HCT116 (cell line): Measurements from ENCODE around the gene BPIFB3. TPM values are rescaled to one million over a fixed set of nuclear protein-coding genes. Genes with fewer than 3 reads are reported as not detected.

Experiments
- ATAC-seq: fragments of 200-7000 bp; cut with Tn5 transposase; 2 replicates; pipeline ENCODE4 v1.9.1; 2020; ENCODE audit warnings: mild to moderate bottlenecking, moderate library complexity
- BruUV-seq: library from RNA; stranded (reverse); fragments of 400-500 nt; replicated peaks from 2 replicates; lab custom pipeline; 2021; lab: Mats Ljungman, UMichigan
- CTCF ChIA-PET: fragments of 300-600 bp; sonication (Branson Sonifier 250); formaldehyde crosslinking; loops from one replicate; lab custom pipeline; 2021; ENCODE audit warnings: antibody characterized with exemption; lab: Charles Lee
- POLR2A ChIA-PET: fragments of 300-600, 350-600 bp; sonication (Branson Sonifier 250); formaldehyde crosslinking; loops from one replicate; lab custom pipeline; 2021; ENCODE audit warnings: antibody characterized with exemption; lab: Charles Lee
- RAD21 ChIA-PET, 2 experiments: fragments of 300-600 bp; sonication (Branson Sonifier 250); formaldehyde crosslinking; loops; one replicate each; lab custom pipeline; 2023; ENCODE audit warnings: low total read pairs in 2 of 2; ENCODE audit not compliant: uncharacterized antibody in 2 of 2, unreplicated experiment in 2 of 2, low non-redundant PET in 1 of 2; lab: Charles Lee
- DNase-seq: peaks from one replicate; pipeline ENCODE4 v3.0.0-alpha.2; 2010; ENCODE audit warnings: low read depth, low spot score
- H2AFZ ChIP-seq: fragments of 200-600 bp; shearing (Covaris generic), sonication (generic); 2 replicates; pipeline ENCODE4 v1.6.1; 2017; ENCODE audit warnings: low read depth, mixed run types, mixed read lengths, antibody characterized with exemption, low read length; ENCODE audit not compliant: poor library complexity, severe bottlenecking
- H3K27ac ChIP-seq: 2 replicates; pipeline ENCODE4 v1.5.1; 2012; ENCODE audit warnings: low read depth, low read length
- H3K27me3 ChIP-seq: fragments of 200-600 bp; sonication (generic); 2 replicates; pipeline ENCODE4 v1.6.1; 2016; ENCODE audit warnings: mixed run types, low read length, mixed read lengths; ENCODE audit not compliant: insufficient read depth
- H3K36me3 ChIP-seq, 2 experiments: fragments of 200-500 bp in 1 of 2; fragments of 200-600 bp in 1 of 2; sonication (Bioruptor generic) in 1 of 2; sonication (generic) in 1 of 2; 2 replicates each; pipeline versions ENCODE4 v1.5.1 to v1.6.1; 2014 to 2016; ENCODE audit warnings: low read length in 2 of 2, inconsistent platforms in 1 of 2, mixed read lengths in 1 of 2, mixed run types in 1 of 2; ENCODE audit not compliant: insufficient read depth in 2 of 2, control insufficient read depth in 1 of 2
- H3K4me1 ChIP-seq, 2 experiments: fragments of 200-600 bp in 1 of 2; sonication (generic) in 1 of 2; 2 replicates each; pipeline versions ENCODE4 v1.5.1 to v1.6.1; 2012 to 2017; ENCODE audit warnings: low read length in 2 of 2, inconsistent platforms in 1 of 2, mild to moderate bottlenecking in 1 of 2, mixed read lengths in 1 of 2, mixed run types in 1 of 2, moderate library complexity in 1 of 2; ENCODE audit not compliant: insufficient read depth in 2 of 2, control insufficient read depth in 1 of 2
- H3K4me2 ChIP-seq: fragments of 200-600 bp; sonication (generic); 2 replicates; pipeline ENCODE4 v1.6.1; 2017; ENCODE audit warnings: mixed run types, low read length, mixed read lengths
- H3K4me3 ChIP-seq, 2 experiments: fragments of 200-600 bp in 1 of 2; sonication (generic) in 1 of 2; replicated peaks in 1 of 2; 2 replicates each; pipeline ENCODE4 v1.5.1; 2011 to 2016; ENCODE audit warnings: low read length in 2 of 2, control low read depth in 1 of 2, low read depth in 1 of 2, mild to moderate bottlenecking in 1 of 2, mixed read lengths in 1 of 2, mixed run types in 1 of 2
- H3K79me2 ChIP-seq: fragments of 200-600 bp; sonication (generic); 2 replicates; pipeline ENCODE4 v1.6.1; 2017; ENCODE audit warnings: mild to moderate bottlenecking, mixed run types, low read length, moderate library complexity, mixed read lengths; ENCODE audit not compliant: insufficient read depth
- H3K9ac ChIP-seq: fragments of 200-600 bp; sonication (generic); 2 replicates; pipeline ENCODE4 v1.6.1; 2016; ENCODE audit warnings: low read length, mixed read lengths
- H3K9me2 ChIP-seq: fragments of 200-600 bp; sonication (generic), shearing (Covaris generic); 2 replicates; pipeline ENCODE4 v1.6.1; 2017; ENCODE audit warnings: mixed run types, mild to moderate bottlenecking, moderate library complexity; ENCODE audit not compliant: insufficient read depth
- H3K9me3 ChIP-seq, 2 experiments: fragments of 200-500 bp in 1 of 2; fragments of 200-600 bp in 1 of 2; sonication (Bioruptor generic) in 1 of 2; sonication (generic) in 1 of 2; 2 replicates each; pipeline ENCODE4 v1.6.1; 2014 to 2017; ENCODE audit warnings: low read length in 2 of 2, mixed read lengths in 2 of 2, inconsistent platforms in 1 of 2, low read depth in 1 of 2, mild to moderate bottlenecking in 1 of 2, mixed run types in 1 of 2, moderate library complexity in 1 of 2; ENCODE audit not compliant: control insufficient read depth in 1 of 2, insufficient read depth in 1 of 2
- H4K20me1 ChIP-seq: fragments of 200-600 bp; sonication (generic), shearing (Covaris generic); 2 replicates; pipeline ENCODE4 v1.6.1; 2017; ENCODE audit warnings: mixed run types, mild to moderate bottlenecking, moderate library complexity; ENCODE audit not compliant: insufficient read depth
- CBX3 ChIP-seq: IDR thresholded peaks from 2 replicates; pipeline ENCODE4 v1.6.1; 2012; ENCODE audit warnings: low read depth
- EGR1 ChIP-seq: IDR thresholded peaks from 2 replicates; pipeline ENCODE4 v1.6.1; 2012; ENCODE audit warnings: low read depth
- ELF1 ChIP-seq: IDR thresholded peaks from 2 replicates; pipeline ENCODE4 v1.6.1; 2012; ENCODE audit warnings: low read depth, borderline replicate concordance
- EZH2phosphoT487 ChIP-seq: fragments of 200-600 bp; IDR thresholded peaks from 2 replicates; pipeline ENCODE4 v1.6.1; 2018; ENCODE audit warnings: antibody characterized with exemption, borderline replicate concordance
- FOSL1 ChIP-seq: IDR thresholded peaks from 2 replicates; pipeline ENCODE4 v1.6.1; 2012; ENCODE audit warnings: low read depth
- JUND ChIP-seq: IDR thresholded peaks from 2 replicates; pipeline ENCODE4 v1.6.1; 2012
- POLR2A ChIP-seq: IDR thresholded peaks from 2 replicates; pipeline ENCODE4 v1.7.0; 2011; ENCODE audit warnings: borderline replicate concordance; ENCODE audit not compliant: insufficient read depth, insufficient read length; ENCODE audit errors: extremely low read depth
- RAD21 ChIP-seq: IDR thresholded peaks from 2 replicates; pipeline ENCODE4 v1.6.1; 2012; ENCODE audit warnings: low read depth, mild to moderate bottlenecking
- SIN3A ChIP-seq: IDR thresholded peaks from 2 replicates; pipeline ENCODE4 v1.6.1; 2012; ENCODE audit warnings: low read depth
- SP1 ChIP-seq: IDR thresholded peaks from 2 replicates; pipeline ENCODE4 v1.6.1; 2012; ENCODE audit warnings: low read depth
- TCF7L2 ChIP-seq: IDR thresholded peaks from 2 replicates; pipeline ENCODE4 v1.7.0; 2011; ENCODE audit warnings: borderline replicate concordance, inconsistent platforms; ENCODE audit not compliant: insufficient read depth, insufficient read length; ENCODE audit errors: extremely low read depth
- YY1 ChIP-seq: IDR thresholded peaks from 2 replicates; pipeline ENCODE4 v1.6.1; 2011; ENCODE audit warnings: low read length, low read depth, moderate library complexity, mild to moderate bottlenecking; ENCODE audit not compliant: insufficient replicate concordance; ENCODE audit errors: extremely low read depth
- intact Hi-C: fragments of 100-400 bp; cut with micrococcal nuclease; formaldehyde crosslinking; loops from 2 replicates; pipeline ENCODE4 v1.10.0; 2022
- total RNA-seq: library from RNA; stranded (reverse); gene quantifications from one replicate; pipeline ENCODE4 v1.2.1, GENCODE V29; 2021; ENCODE audit not compliant: unreplicated experiment
- TF ChIP-seq, protein P1 (sequence below): IDR thresholded peaks from 2 replicates; pipeline ENCODE4 v1.6.1; 2011; ENCODE audit warnings: mild to moderate bottlenecking, low read length, moderate library complexity; ENCODE audit not compliant: insufficient replicate concordance; ENCODE audit errors: extremely low read depth
- TF ChIP-seq, protein P2 (sequence below): IDR thresholded peaks from 2 replicates; pipeline ENCODE4 v1.6.1; 2012
- TF ChIP-seq, protein P3 (sequence below), 3 experiments: fragments of 200-600 bp in 1 of 3; sonication (generic) in 1 of 3; IDR thresholded peaks in 2 of 3; conservative IDR thresholded peaks in 1 of 3; 2 replicates each; pipeline ENCODE4 v1.5.1; 2012 to 2017; ENCODE audit warnings: low read depth in 2 of 3, low read length in 2 of 3, antibody characterized with exemption in 1 of 3, borderline replicate concordance in 1 of 3, control low read depth in 1 of 3, mild to moderate bottlenecking in 1 of 3, mixed read lengths in 1 of 3, mixed run types in 1 of 3, moderate library complexity in 1 of 3; ENCODE audit not compliant: insufficient read depth in 1 of 3
- TF ChIP-seq, protein P4 (sequence below): IDR thresholded peaks from 2 replicates; pipeline ENCODE4 v1.6.1; 2012
- TF ChIP-seq, protein P5 (sequence below): IDR thresholded peaks from 2 replicates; pipeline ENCODE4 v1.6.1; 2012; ENCODE audit warnings: low read depth

The BPIFB3 gene
- total RNA-seq, 1 experiment from 2014 or later: not detected

DNA sequence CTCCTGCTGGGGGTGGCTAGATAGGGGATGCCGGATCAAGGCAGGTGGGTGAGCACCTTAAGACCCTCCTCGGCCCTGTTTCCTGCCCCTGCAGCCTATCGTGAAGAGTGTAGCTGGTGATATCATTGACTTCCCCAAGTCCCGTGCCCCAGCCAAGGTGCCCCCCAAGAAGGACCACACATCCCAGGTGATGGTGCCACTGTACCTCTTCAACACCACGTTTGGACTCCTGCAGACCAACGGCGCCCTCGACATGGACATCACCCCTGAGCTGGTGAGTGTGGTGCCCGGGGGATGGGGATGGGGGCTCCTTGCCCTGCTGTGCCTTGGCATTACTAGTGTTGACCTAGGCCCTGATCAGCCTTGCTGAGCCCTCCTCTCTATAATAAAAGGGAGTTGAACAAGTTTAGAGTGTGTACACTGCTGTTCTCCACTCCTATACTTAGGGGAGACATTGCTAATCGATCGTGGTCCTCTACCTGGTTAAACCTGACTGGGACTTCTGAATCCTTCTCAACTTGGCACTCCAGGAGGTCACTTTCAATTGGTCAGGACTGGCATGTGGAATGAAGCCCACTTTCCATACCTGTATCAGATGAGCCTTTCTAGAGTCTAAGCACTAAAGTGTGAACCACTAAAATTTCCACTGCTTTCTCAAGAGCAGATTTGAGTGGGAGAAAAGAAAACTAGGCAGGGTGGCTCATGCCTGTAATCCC is 11.0 kb downstream of the BPIFB3 start:
- Histone ChIP-seq H3K9me2 (no peaks in the 10 kb centered on the region), H4K20me1 (no peaks in the 10 kb centered on the region), H2AFZ (no peak overlapping the region), H3K27ac (no peak overlapping the region), H3K79me2 (no peaks in the 10 kb centered on the region)
- no peak for DNase-seq
- TF ChIP-seq POLR2A (no peak), EGR1 (no peak), EZH2phosphoT487 (no peak), RAD21 (no peak), YY1 (no peak), CBX3 (no peak), TCF7L2 (no peak), JUND (no peak), SP1 (no peak), FOSL1 (no peak), ELF1 (no peak), SIN3A (no peak)
- TF ChIP-seq, protein P1, sequence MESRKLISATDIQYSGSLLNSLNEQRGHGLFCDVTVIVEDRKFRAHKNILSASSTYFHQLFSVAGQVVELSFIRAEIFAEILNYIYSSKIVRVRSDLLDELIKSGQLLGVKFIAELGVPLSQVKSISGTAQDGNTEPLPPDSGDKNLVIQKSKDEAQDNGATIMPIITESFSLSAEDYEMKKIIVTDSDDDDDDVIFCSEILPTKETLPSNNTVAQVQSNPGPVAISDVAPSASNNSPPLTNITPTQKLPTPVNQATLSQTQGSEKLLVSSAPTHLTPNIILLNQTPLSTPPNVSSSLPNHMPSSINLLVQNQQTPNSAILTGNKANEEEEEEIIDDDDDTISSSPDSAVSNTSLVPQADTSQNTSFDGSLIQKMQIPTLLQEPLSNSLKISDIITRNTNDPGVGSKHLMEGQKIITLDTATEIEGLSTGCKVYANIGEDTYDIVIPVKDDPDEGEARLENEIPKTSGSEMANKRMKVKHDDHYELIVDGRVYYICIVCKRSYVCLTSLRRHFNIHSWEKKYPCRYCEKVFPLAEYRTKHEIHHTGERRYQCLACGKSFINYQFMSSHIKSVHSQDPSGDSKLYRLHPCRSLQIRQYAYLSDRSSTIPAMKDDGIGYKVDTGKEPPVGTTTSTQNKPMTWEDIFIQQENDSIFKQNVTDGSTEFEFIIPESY: no peak
- TF ChIP-seq, protein P2, sequence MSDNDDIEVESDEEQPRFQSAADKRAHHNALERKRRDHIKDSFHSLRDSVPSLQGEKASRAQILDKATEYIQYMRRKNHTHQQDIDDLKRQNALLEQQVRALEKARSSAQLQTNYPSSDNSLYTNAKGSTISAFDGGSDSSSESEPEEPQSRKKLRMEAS: no peak
- TF ChIP-seq, protein P3, sequence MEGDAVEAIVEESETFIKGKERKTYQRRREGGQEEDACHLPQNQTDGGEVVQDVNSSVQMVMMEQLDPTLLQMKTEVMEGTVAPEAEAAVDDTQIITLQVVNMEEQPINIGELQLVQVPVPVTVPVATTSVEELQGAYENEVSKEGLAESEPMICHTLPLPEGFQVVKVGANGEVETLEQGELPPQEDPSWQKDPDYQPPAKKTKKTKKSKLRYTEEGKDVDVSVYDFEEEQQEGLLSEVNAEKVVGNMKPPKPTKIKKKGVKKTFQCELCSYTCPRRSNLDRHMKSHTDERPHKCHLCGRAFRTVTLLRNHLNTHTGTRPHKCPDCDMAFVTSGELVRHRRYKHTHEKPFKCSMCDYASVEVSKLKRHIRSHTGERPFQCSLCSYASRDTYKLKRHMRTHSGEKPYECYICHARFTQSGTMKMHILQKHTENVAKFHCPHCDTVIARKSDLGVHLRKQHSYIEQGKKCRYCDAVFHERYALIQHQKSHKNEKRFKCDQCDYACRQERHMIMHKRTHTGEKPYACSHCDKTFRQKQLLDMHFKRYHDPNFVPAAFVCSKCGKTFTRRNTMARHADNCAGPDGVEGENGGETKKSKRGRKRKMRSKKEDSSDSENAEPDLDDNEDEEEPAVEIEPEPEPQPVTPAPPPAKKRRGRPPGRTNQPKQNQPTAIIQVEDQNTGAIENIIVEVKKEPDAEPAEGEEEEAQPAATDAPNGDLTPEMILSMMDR (IDR thresholded peaks at IDR 0.05 in 2 of 3, conservative IDR thresholded peaks at IDR 0.05 in 1 of 3; ENCODE audit: borderline replicate concordance in 1 of 3, insufficient read depth in 1 of 3, low read depth in 2 of 3, low read length in 2 of 3): no peak
- TF ChIP-seq, protein P4, sequence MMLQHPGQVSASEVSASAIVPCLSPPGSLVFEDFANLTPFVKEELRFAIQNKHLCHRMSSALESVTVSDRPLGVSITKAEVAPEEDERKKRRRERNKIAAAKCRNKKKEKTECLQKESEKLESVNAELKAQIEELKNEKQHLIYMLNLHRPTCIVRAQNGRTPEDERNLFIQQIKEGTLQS: no peak
- TF ChIP-seq, protein P5, sequence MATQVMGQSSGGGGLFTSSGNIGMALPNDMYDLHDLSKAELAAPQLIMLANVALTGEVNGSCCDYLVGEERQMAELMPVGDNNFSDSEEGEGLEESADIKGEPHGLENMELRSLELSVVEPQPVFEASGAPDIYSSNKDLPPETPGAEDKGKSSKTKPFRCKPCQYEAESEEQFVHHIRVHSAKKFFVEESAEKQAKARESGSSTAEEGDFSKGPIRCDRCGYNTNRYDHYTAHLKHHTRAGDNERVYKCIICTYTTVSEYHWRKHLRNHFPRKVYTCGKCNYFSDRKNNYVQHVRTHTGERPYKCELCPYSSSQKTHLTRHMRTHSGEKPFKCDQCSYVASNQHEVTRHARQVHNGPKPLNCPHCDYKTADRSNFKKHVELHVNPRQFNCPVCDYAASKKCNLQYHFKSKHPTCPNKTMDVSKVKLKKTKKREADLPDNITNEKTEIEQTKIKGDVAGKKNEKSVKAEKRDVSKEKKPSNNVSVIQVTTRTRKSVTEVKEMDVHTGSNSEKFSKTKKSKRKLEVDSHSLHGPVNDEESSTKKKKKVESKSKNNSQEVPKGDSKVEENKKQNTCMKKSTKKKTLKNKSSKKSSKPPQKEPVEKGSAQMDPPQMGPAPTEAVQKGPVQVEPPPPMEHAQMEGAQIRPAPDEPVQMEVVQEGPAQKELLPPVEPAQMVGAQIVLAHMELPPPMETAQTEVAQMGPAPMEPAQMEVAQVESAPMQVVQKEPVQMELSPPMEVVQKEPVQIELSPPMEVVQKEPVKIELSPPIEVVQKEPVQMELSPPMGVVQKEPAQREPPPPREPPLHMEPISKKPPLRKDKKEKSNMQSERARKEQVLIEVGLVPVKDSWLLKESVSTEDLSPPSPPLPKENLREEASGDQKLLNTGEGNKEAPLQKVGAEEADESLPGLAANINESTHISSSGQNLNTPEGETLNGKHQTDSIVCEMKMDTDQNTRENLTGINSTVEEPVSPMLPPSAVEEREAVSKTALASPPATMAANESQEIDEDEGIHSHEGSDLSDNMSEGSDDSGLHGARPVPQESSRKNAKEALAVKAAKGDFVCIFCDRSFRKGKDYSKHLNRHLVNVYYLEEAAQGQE: no peak
- TF ChIP-seq, all 23 proteins: peak for 0
- intact Hi-C loops: no loop called here
- POLR2A ChIA-PET: no interaction called here
- ATAC-seq: no peak
- H3K4me2 ChIP-seq: no peak overlapping the region
- CTCF ChIA-PET: no interaction called here
- RAD21 ChIA-PET: no interaction called here
- H3K9ac ChIP-seq: no peak overlapping the region
- H3K4me3 ChIP-seq: no peak overlapping the region
- no peaks in the 10 kb centered on the region for H3K4me1 ChIP-seq
- no peaks in the 10 kb centered on the region for H3K36me3 ChIP-seq
- no peaks in the 10 kb centered on the region for H3K27me3 ChIP-seq
- no TSS peak for BruUV-seq
- no peaks in the 10 kb centered on the region for H3K9me3 ChIP-seq
